Esophagus squamous epithelium (tissue), 5 donors: ENCODE data around the gene UBE2H. TPM values are rescaled to one million over a fixed set of nuclear protein-coding genes. Genes with fewer than 3 reads are reported as not detected.

Experiments
- DNase-seq: peaks from one replicate; lab custom pipeline; 2025; lab: John Stamatoyannopoulos, UW
- H3K27ac ChIP-seq, 4 donors: fragments of 200-600 bp; sonication (generic); one replicate each; pipeline ENCODE4 v1.5.1; 2016 to 2019; ENCODE audit warnings: mild to moderate bottlenecking in 1 of 4
- H3K27me3 ChIP-seq, 4 donors: fragments of 200-600 bp; sonication (generic); 1 replicate in 3 of 4; 2 replicates in 1 of 4; pipeline versions ENCODE4 v1.5.1 to v1.6.0; 2017 to 2021; ENCODE audit warnings: antibody characterized with exemption in 1 of 4
- H3K36me3 ChIP-seq, 3 donors: fragments of 200-600 bp; sonication (generic); one replicate each; pipeline ENCODE4 v1.5.1; 2016 to 2019
- H3K4me1 ChIP-seq, 3 donors: fragments of 200-600 bp; sonication (generic); one replicate each; pipeline ENCODE4 v1.5.1; 2017 to 2019
- H3K4me3 ChIP-seq, 4 donors: fragments of 200-600 bp; sonication (generic); 1 replicate in 3 of 4; 2 replicates in 1 of 4; pipeline ENCODE4 v1.5.1; 2016 to 2019; ENCODE audit warnings: mild to moderate bottlenecking in 2 of 4, moderate library complexity in 1 of 4
- H3K9me3 ChIP-seq, 3 donors: fragments of 200-600 bp; sonication (generic); one replicate each; pipeline ENCODE4 v1.5.1; 2016 to 2019
- CTCF ChIP-seq, 6 experiments: fragments of 450-650 bp in 4 of 6; fragments of 200-600 bp in 2 of 6; sonication (generic) in 2 of 6; IDR thresholded peaks; one replicate each; pipeline ENCODE4 v1.5.1; 2016 to 2019; ENCODE audit warnings: antibody characterized with exemption in 6 of 6, mild to moderate bottlenecking in 4 of 6, moderate library complexity in 4 of 6
- POLR2A ChIP-seq, 4 donors: fragments of 450-650 bp; IDR thresholded peaks; one replicate each; pipeline ENCODE4 v1.6.1; 2017; ENCODE audit warnings: antibody characterized with exemption in 4 of 4, mild to moderate bottlenecking in 4 of 4, moderate library complexity in 3 of 4
- WGBS, 2 donors: methylation state at CpG; one replicate each; pipeline ENCODE4 v1.1.5; 2018; 5-methylcytosine and 5-hydroxymethylcytosine counted together
- intact Hi-C: fragments of 100-400 bp; cut with DNase I; formaldehyde crosslinking; loops from one replicate; pipeline ENCODE4 v1.15.0; 2022
- total RNA-seq, 4 donors: library from RNA; depleted of rRNA; stranded (reverse); fragments of >200 nt; gene quantifications; one replicate each; pipeline ENCODE4 v1.1.0, GENCODE V29; 2016
- donor health status: DM: yes; HTN: yes; CAD: no.

The UBE2H gene
- total RNA-seq, 4 donors from 2014 or later, result 60.1 to 113 (median 88.7) TPM

DNA sequence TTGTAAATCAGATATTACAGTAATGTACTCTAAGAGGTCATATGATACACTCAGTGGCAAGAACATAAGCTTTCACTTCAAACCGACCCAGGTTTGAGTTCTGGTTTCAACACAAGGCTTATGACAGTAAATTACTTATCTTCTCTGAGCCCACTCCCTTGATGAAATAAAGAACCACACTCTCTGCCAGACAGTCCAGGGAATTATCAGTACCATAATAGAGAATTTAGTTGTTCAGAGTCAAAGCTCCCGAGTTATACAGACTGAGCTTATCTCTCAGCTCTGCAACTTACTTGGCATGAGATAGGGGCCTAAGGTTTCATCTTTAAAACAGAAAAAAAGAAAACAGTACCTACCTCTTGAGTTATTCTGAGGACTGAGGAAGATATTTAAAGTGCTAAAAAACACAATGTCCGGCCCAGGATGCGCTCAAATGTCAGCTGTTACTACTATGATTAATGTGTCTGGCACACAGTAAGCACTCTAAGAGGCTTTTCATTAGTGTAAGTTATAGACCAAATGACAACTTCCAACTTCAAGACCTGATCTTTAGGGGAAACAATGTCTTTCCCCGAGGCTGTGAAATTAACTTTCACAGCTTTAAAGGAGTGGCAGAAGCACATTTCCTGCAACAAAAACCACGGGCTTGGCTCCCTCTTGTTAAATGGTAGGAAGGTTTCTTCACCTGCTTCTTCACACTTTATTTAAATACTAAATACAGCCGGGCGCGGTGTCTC is 38.1 kb downstream of the UBE2H start:
- 40 to 45% methylated on average over 9 of the region's 9 CpGs for WGBS, 2 donors
- Histone ChIP-seq H3K9me3 (no peaks in the 10 kb centered on the region), H3K36me3 (peaks cover 0 to 26% (median 0%) of the 10 kb centered on the region in 3 donors), H3K27me3 (no peaks in the 10 kb centered on the region), H3K4me1 (peaks cover 0 to 47% (median 23%) of the 10 kb centered on the region in 3 donors), H3K4me3 (no peak overlapping the region), H3K27ac (no peak overlapping the region)
- no peak for DNase-seq
- intact Hi-C loops, result no loop called here
- TF ChIP-seq CTCF (IDR thresholded peaks at IDR 0.05) (no peak), POLR2A (IDR thresholded peaks at IDR 0.05) (no peak)

GRCh38 chr7:129913428-129913827 is 39.3 kb downstream of the UBE2H start:
- H3K27me3 ChIP-seq, result no peaks in the 10 kb centered on the region
- no peak overlapping the region for H3K4me3 ChIP-seq
- no peaks in the 10 kb centered on the region for H3K9me3 ChIP-seq
- peaks cover 0 to 44% (median 17%) of the 10 kb centered on the region in 3 donors for H3K4me1 ChIP-seq
- intact Hi-C loops, result no loop called here
- no peak for TF ChIP-seq CTCF (IDR thresholded peaks at IDR 0.05)
- no peak for TF ChIP-seq POLR2A (IDR thresholded peaks at IDR 0.05)
- no peak overlapping the region for H3K27ac ChIP-seq
- no peak for DNase-seq
- 88 to 100% methylated on average over 2 to 3 of the region's 3 CpGs for WGBS, 2 donors
- peaks cover 0 to 26% (median 0%) of the 10 kb centered on the region in 3 donors for H3K36me3 ChIP-seq

GRCh38 chr7:129911790-129912189 is 41.0 kb downstream of the UBE2H start:
- Histone ChIP-seq H3K36me3 (peaks cover 0 to 25% (median 0%) of the 10 kb centered on the region in 3 donors), H3K27ac (no peak overlapping the region), H3K9me3 (no peaks in the 10 kb centered on the region), H3K4me1 (peaks cover 0 to 43% (median 12%) of the 10 kb centered on the region in 3 donors), H3K27me3 (no peaks in the 10 kb centered on the region), H3K4me3 (no peak overlapping the region)
- no peak for DNase-seq
- intact Hi-C loops, result no loop called here
- WGBS, 2 donors, result 60 to 77% methylated on average over 6 of the region's 6 CpGs
- no peak for TF ChIP-seq CTCF (IDR thresholded peaks at IDR 0.05)

DNA sequence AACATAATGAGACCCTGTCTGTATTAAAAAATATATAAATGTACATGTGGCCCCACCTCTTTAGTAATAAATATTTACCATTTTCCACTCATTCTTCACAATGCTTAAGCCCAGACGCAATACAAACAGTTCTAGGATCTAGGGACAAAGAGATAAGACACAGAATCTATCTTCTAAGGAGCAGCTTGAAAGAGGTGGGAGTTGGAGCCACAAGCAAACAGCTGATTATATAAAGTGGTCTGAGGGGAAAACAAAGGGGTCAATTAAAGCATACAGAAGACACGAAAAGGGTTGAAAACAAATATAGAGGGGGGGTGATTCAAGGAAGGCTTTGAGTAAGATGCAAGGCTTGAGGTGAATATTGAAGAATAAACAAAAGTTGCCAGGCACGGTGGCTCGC is 43.1 kb downstream of the UBE2H start:
- Histone ChIP-seq H3K4me1 (peaks cover 0 to 39% (median 6%) of the 10 kb centered on the region in 3 donors), H3K27me3 (no peaks in the 10 kb centered on the region), H3K4me3 (no peak overlapping the region), H3K27ac (no peak overlapping the region), H3K36me3 (peaks cover 0 to 42% (median 0%) of the 10 kb centered on the region in 3 donors), H3K9me3 (no peaks in the 10 kb centered on the region)
- TF ChIP-seq POLR2A (IDR thresholded peaks at IDR 0.05) (no peak), CTCF (IDR thresholded peaks at IDR 0.05) (no peak)
- intact Hi-C loops, result no loop called here
- DNase-seq, result no peak
- 88 to 90% methylated on average over 4 of the region's 4 CpGs for WGBS, 2 donors

- intact Hi-C loops, result no loop called here
- Histone ChIP-seq H3K9me3 (no peaks in the 10 kb centered on the region), H3K4me3 (no peak overlapping the region), H3K27me3 (no peaks in the 10 kb centered on the region), H3K36me3 (peaks cover 0 to 50% (median 0%) of the 10 kb centered on the region in 3 donors), H3K27ac (no peak overlapping the region), H3K4me1 (peaks cover 0 to 38% (median 7%) of the 10 kb centered on the region in 3 donors)
- no peak for TF ChIP-seq POLR2A (IDR thresholded peaks at IDR 0.05)
- TF ChIP-seq CTCF (IDR thresholded peaks at IDR 0.05), result no peak
- WGBS, 2 donors, result 50% methylated on average over 1 of the region's 1 CpG
- DNase-seq, result no peak
Measured at GRCh38 chr7:129908181-129908580, 44.6 kb downstream of the UBE2H start.
